Panc1 (cell line): ENCODE results near the gene CLEC16A. TPM values are rescaled to one million over a fixed set of nuclear protein-coding genes. Genes with fewer than 3 reads are reported as not detected.

Source experiments
- ATAC-seq: fragments of 200-7000 bp; cut with Tn5 transposase; 2 replicates; pipeline ENCODE4 v1.9.1; 2020; ENCODE audit warnings: mild to moderate bottlenecking, moderate library complexity
- BruUV-seq: library from RNA; stranded (reverse); fragments of 400-500 nt; replicated peaks from 2 replicates; lab custom pipeline; 2021; lab: Mats Ljungman, UMichigan
- CTCF ChIA-PET: fragments of 300-600 bp; sonication (Branson Sonifier 250); formaldehyde crosslinking; loops from one replicate; lab custom pipeline; 2022; ENCODE audit warnings: antibody characterized with exemption; lab: Charles Lee
- POLR2A ChIA-PET: fragments of 300-600 bp; sonication (Branson Sonifier 250); formaldehyde crosslinking; loops from one replicate; lab custom pipeline; 2022; ENCODE audit warnings: antibody characterized with exemption; lab: Charles Lee
- DNase-seq: peaks from one replicate; pipeline ENCODE4 v3.0.0-alpha.2; 2010; ENCODE audit warnings: low read depth, low spot score
- H3K27ac ChIP-seq: 2 replicates; pipeline ENCODE4 v1.5.1; 2011; ENCODE audit warnings: mild to moderate bottlenecking, low read length, inconsistent platforms
- H3K27me3 ChIP-seq: fragments of 200-500 bp; sonication (Bioruptor generic); 2 replicates; pipeline ENCODE4 v1.6.0; 2014; ENCODE audit warnings: low read length, inconsistent platforms; ENCODE audit not compliant: control insufficient read depth, insufficient read depth
- H3K36me3 ChIP-seq: fragments of 200-500 bp; sonication (Bioruptor generic); 2 replicates; pipeline ENCODE4 v1.5.1; 2014; ENCODE audit warnings: inconsistent platforms, mild to moderate bottlenecking, low read length, moderate library complexity; ENCODE audit not compliant: control insufficient read depth, insufficient read depth
- H3K4me1 ChIP-seq: 2 replicates; pipeline ENCODE4 v1.5.1; 2011; ENCODE audit warnings: inconsistent platforms, mild to moderate bottlenecking, low read length, moderate library complexity; ENCODE audit not compliant: control insufficient read depth, insufficient read depth
- H3K4me3 ChIP-seq, 2 experiments: 2 replicates each; pipeline ENCODE4 v1.5.1; 2011 to 2012; ENCODE audit warnings: low read depth in 2 of 2, low read length in 2 of 2, mild to moderate bottlenecking in 2 of 2, inconsistent platforms in 1 of 2, moderate library complexity in 1 of 2
- H3K9me3 ChIP-seq: fragments of 200-500 bp; sonication (Bioruptor generic); 2 replicates; pipeline ENCODE4 v1.5.1; 2014; ENCODE audit warnings: low read depth, mild to moderate bottlenecking, inconsistent platforms, low read length, moderate library complexity; ENCODE audit not compliant: control insufficient read depth, insufficient read depth
- POLR2AphosphoS5 ChIP-seq: IDR thresholded peaks from 2 replicates; pipeline ENCODE4 v1.6.1; 2012; ENCODE audit warnings: mild to moderate bottlenecking, low read depth, low read length, moderate library complexity
- REST ChIP-seq, 2 experiments: IDR thresholded peaks; 2 replicates each; pipeline ENCODE4 v1.6.1; 2011 to 2012; ENCODE audit warnings: low read depth in 2 of 2, control low read depth in 1 of 2, low read length in 1 of 2, mild to moderate bottlenecking in 1 of 2, moderate library complexity in 1 of 2; ENCODE audit not compliant: insufficient read depth in 1 of 2
- SIN3A ChIP-seq: IDR thresholded peaks from 2 replicates; pipeline ENCODE4 v1.6.1; 2012; ENCODE audit warnings: low read depth, mild to moderate bottlenecking, low read length, moderate library complexity, borderline replicate concordance; ENCODE audit not compliant: insufficient read depth
- TCF7L2 ChIP-seq: IDR thresholded peaks from 2 replicates; pipeline ENCODE4 v1.6.1; 2011; ENCODE audit warnings: mild to moderate bottlenecking, low read depth, low read length, inconsistent platforms
- in situ Hi-C: cut with HindIII; loops from 2 replicates; pipeline ENCODE4 v1.10.0; 2016; ENCODE audit warnings: low sequenced_read_pairs, low pct_unique_long_range_greater_than_20kb
- intact Hi-C: fragments of 100-400 bp; cut with micrococcal nuclease; formaldehyde crosslinking; loops from one replicate; pipeline ENCODE4 v1.10.0; 2022; ENCODE audit not compliant: unreplicated experiment
- total RNA-seq: library from RNA; stranded (reverse); gene quantifications from one replicate; pipeline ENCODE4 v1.2.1, GENCODE V29; 2021; ENCODE audit not compliant: unreplicated experiment
- TF ChIP-seq, protein P1 (sequence below): fragments of 450-650 bp; IDR thresholded peaks from 2 replicates; pipeline ENCODE4 v1.5.1; 2017; ENCODE audit warnings: mild to moderate bottlenecking

Gene CLEC16A
- total RNA-seq, 1 experiment from 2014 or later, result 21.0 TPM

GRCh38 chr16:11174141-11174540 lies 229.8 kb downstream of the CLEC16A start:
- no peaks in the 10 kb centered on the region for H3K9me3 ChIP-seq
- DNase-seq (no peak), ATAC-seq (no peak)
- in situ Hi-C loops, result no loop called here
- ChIA-PET CTCF (no interaction called here), POLR2A (no interaction called here)
- peaks cover 21% of the 10 kb centered on the region for H3K4me1 ChIP-seq
- H3K27me3 ChIP-seq, result no peaks in the 10 kb centered on the region
- intact Hi-C loops, result no loop called here
- no peak overlapping the region for H3K27ac ChIP-seq
- no peaks in the 10 kb centered on the region for H3K36me3 ChIP-seq
- TF ChIP-seq POLR2AphosphoS5 (no peak), REST (IDR thresholded peaks at IDR 0.05; ENCODE audit: insufficient read depth in 1 of 2, low read depth in 2 of 2, low read length in 1 of 2) (no peak), TCF7L2 (no peak), SIN3A (no peak)
- TF ChIP-seq, protein P1, sequence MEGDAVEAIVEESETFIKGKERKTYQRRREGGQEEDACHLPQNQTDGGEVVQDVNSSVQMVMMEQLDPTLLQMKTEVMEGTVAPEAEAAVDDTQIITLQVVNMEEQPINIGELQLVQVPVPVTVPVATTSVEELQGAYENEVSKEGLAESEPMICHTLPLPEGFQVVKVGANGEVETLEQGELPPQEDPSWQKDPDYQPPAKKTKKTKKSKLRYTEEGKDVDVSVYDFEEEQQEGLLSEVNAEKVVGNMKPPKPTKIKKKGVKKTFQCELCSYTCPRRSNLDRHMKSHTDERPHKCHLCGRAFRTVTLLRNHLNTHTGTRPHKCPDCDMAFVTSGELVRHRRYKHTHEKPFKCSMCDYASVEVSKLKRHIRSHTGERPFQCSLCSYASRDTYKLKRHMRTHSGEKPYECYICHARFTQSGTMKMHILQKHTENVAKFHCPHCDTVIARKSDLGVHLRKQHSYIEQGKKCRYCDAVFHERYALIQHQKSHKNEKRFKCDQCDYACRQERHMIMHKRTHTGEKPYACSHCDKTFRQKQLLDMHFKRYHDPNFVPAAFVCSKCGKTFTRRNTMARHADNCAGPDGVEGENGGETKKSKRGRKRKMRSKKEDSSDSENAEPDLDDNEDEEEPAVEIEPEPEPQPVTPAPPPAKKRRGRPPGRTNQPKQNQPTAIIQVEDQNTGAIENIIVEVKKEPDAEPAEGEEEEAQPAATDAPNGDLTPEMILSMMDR, result no peak
- BruUV-seq, result no TSS peak
- H3K4me3 ChIP-seq, result no peak overlapping the region

GRCh38 chr16:11175106-11175786 lies 230.9 kb downstream of the CLEC16A start:
- Histone ChIP-seq H3K4me1 (peaks cover 21% of the 10 kb centered on the region), H3K36me3 (no peaks in the 10 kb centered on the region), H3K4me3 (no peak overlapping the region), H3K27me3 (no peaks in the 10 kb centered on the region), H3K27ac (no peak overlapping the region), H3K9me3 (no peaks in the 10 kb centered on the region)
- CTCF ChIA-PET, result no interaction called here
- no peak for DNase-seq
- TF ChIP-seq TCF7L2, result no peak
- no peak for TF ChIP-seq POLR2AphosphoS5
- no peak for TF ChIP-seq REST (IDR thresholded peaks at IDR 0.05; ENCODE audit: insufficient read depth in 1 of 2, low read depth in 2 of 2, low read length in 1 of 2)
- TF ChIP-seq, protein P1, result no peak
- no peak for TF ChIP-seq SIN3A
- ATAC-seq, result no peak
- in situ Hi-C loops, result no loop called here
- no TSS peak for BruUV-seq
- POLR2A ChIA-PET, result no interaction called here
- intact Hi-C loops, result no loop called here
